ENCODE measurements around the gene ARHGAP20.

ARHGAP20 gene

DNA sequence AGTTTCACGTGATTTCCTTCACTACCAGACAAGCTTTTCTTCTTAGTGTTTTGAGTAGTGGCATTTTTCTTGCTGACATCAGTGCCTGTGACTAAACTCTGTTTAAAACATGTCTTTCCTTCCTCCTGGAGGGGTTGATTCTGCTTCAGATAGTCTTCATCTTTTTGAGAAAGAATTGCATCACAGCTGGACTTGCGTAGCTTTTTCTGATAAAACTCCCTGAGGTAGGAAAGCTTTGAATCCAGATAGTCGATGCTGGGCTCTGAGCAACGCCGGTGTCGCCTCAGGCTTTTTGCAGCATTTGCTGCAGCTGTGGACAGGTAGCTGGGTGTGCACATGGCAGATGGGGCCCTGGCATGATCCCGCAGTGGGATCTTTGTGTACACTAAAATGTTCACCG, 131.7 kb downstream of the ARHGAP20 start (continued):
- TF ChIP-seq ZBTB11 (tag by site-specific recombination; conservative IDR thresholded peaks at IDR 0.05; ENCODE audit: low read depth) = no peak
- TF ChIP-seq ZNF394 (tag by site-specific recombination; IDR thresholded peaks at IDR 0.05; ENCODE audit: borderline replicate concordance) = no peak
- no peak for TF ChIP-seq ZNF416 (tag by site-specific recombination; IDR thresholded peaks at IDR 0.05)
- TF ChIP-seq ZNF48 (tag by site-specific recombination; IDR thresholded peaks at IDR 0.05) = no peak
- no peak for TF ChIP-seq ZBTB49 (tag by site-specific recombination; IDR thresholded peaks at IDR 0.05; ENCODE audit: low read depth)
- TF ChIP-seq SETDB1 (IDR thresholded peaks at IDR 0.05; ENCODE audit: insufficient read length, low read length) = no peak

DNA sequence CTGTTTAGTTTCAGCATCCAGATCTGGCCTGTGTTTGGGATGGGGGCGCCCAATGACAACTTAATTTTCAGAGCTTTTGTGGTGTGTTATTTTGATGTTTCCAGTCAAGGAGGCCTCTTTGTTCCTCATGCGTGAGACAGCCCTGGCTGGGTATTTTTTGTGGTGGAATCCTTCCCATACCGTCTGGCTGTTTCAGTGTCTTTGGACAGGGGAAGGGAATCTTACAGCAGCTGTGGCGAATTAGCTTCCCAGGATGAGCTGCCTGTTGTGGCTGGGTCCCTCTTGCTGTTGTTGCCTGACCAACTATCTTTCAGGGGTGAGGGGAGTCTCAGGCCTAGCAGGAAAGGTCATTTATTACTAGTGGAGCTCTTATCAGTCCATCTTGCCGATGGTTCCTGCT, 138.8 kb downstream of the ARHGAP20 start:
- POLR2A ChIA-PET = no interaction called here
- Histone ChIP-seq H3K4me3 (ENCODE audit: low read depth, low read length) (no peak overlapping the region), H3K27ac (ENCODE audit: extremely low read depth, low read depth, low read length) (no peak overlapping the region), H3K4me1 (ENCODE audit: control insufficient read depth, insufficient read depth, low read length) (no peaks in the 10 kb centered on the region), H3K36me3 (ENCODE audit: control insufficient read depth in 2 of 2, insufficient read depth in 1 of 2, low read length in 2 of 2) (peaks cover 0 to 4% of the 10 kb centered on the region in 2 experiments; a peak in 1 of 3 replicates), H3K9me3 (ENCODE audit: control insufficient read depth, insufficient read depth, low read depth, low read length) (no peaks in the 10 kb centered on the region)
- CTCF ChIA-PET = no interaction called here
- TF ChIP-seq ZNF19 (tag by site-specific recombination; IDR thresholded peaks at IDR 0.05; ENCODE audit: low read depth) = no peak
- TF ChIP-seq, protein P1, sequence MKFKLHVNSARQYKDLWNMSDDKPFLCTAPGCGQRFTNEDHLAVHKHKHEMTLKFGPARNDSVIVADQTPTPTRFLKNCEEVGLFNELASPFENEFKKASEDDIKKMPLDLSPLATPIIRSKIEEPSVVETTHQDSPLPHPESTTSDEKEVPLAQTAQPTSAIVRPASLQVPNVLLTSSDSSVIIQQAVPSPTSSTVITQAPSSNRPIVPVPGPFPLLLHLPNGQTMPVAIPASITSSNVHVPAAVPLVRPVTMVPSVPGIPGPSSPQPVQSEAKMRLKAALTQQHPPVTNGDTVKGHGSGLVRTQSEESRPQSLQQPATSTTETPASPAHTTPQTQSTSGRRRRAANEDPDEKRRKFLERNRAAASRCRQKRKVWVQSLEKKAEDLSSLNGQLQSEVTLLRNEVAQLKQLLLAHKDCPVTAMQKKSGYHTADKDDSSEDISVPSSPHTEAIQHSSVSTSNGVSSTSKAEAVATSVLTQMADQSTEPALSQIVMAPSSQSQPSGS (tag by site-specific recombination; IDR thresholded peaks at IDR 0.05; ENCODE audit: low read depth) = no peak
- TF ChIP-seq KLF7 (tag by site-specific recombination; IDR thresholded peaks at IDR 0.05; ENCODE audit: borderline replicate concordance) = no peak
- TF ChIP-seq ZNF623 (tag by site-specific recombination; IDR thresholded peaks at IDR 0.05) = no peak
- no peak for TF ChIP-seq ZBTB48 (tag by site-specific recombination; IDR thresholded peaks at IDR 0.05)
- no peak for TF ChIP-seq HOXD13 (CRISPR knock-in tag; IDR thresholded peaks at IDR 0.05; ENCODE audit: borderline replicate concordance)
- TF ChIP-seq ZNF112 (tag by site-specific recombination; IDR thresholded peaks at IDR 0.05) = no peak
- no peak for TF ChIP-seq KLF10 (tag by site-specific recombination; IDR thresholded peaks at IDR 0.05)
- no peak for TF ChIP-seq ZNF76 (tag by site-specific recombination; IDR thresholded peaks at IDR 0.05; ENCODE audit: borderline replicate concordance, low read depth)
- TF ChIP-seq ZNF214 (tag by site-specific recombination; IDR thresholded peaks at IDR 0.05; ENCODE audit: borderline replicate concordance) = no peak
- TF ChIP-seq ZNF223 (tag by site-specific recombination; IDR thresholded peaks at IDR 0.05) = no peak
- TF ChIP-seq, protein P2, sequence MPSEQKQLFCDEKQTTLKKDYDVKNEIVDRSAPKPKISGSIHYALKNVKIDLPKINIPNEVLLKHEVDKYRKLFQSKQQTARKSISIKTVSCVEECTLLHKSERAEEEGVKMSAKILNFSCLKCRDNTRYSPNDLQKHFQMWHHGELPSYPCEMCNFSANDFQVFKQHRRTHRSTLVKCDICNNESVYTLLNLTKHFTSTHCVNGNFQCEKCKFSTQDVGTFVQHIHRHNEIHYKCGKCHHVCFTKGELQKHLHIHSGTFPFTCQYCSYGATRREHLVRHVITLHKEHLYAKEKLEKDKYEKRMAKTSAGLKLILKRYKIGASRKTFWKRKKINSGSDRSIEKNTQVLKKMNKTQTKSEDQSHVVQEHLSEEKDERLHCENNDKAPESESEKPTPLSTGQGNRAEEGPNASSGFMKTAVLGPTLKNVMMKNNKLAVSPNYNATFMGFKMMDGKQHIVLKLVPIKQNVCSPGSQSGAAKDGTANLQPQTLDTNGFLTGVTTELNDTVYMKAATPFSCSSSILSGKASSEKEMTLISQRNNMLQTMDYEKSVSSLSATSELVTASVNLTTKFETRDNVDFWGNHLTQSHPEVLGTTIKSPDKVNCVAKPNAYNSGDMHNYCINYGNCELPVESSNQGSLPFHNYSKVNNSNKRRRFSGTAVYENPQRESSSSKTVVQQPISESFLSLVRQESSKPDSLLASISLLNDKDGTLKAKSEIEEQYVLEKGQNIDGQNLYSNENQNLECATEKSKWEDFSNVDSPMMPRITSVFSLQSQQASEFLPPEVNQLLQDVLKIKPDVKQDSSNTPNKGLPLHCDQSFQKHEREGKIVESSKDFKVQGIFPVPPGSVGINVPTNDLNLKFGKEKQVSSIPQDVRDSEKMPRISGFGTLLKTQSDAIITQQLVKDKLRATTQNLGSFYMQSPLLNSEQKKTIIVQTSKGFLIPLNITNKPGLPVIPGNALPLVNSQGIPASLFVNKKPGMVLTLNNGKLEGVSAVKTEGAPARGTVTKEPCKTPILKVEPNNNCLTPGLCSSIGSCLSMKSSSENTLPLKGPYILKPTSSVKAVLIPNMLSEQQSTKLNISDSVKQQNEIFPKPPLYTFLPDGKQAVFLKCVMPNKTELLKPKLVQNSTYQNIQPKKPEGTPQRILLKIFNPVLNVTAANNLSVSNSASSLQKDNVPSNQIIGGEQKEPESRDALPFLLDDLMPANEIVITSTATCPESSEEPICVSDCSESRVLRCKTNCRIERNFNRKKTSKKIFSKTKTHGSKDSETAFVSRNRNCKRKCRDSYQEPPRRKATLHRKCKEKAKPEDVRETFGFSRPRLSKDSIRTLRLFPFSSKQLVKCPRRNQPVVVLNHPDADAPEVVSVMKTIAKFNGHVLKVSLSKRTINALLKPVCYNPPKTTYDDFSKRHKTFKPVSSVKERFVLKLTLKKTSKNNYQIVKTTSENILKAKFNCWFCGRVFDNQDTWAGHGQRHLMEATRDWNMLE (tag by site-specific recombination; conservative IDR thresholded peaks at IDR 0.05; ENCODE audit: low read depth) = no peak
- no peak for TF ChIP-seq ZBTB10 (tag by site-specific recombination; IDR thresholded peaks at IDR 0.05)
- no peak for TF ChIP-seq ZBTB21 (tag by site-specific recombination; IDR thresholded peaks at IDR 0.05)
- no peak for TF ChIP-seq ZNF791 (tag by site-specific recombination; IDR thresholded peaks at IDR 0.05)
- TF ChIP-seq ZFP37 (tag by site-specific recombination; IDR thresholded peaks at IDR 0.05) = no peak
